Skeletal muscle satellite cell (primary cell): Measurements from ENCODE around the gene PPP1R12B. TPM values are rescaled to one million over a fixed set of nuclear protein-coding genes. Genes with fewer than 3 reads are reported as not detected.

Experiments used
- H3K27me3 ChIP-seq: 2 replicates; pipeline ENCODE4 v1.7.0; 2013; ENCODE audit warnings: low read length; ENCODE audit not compliant: control insufficient read depth, insufficient read depth
- H3K36me3 ChIP-seq: 2 replicates; pipeline ENCODE4 v1.7.0; 2013; ENCODE audit warnings: mild to moderate bottlenecking, control low read depth, low read length; ENCODE audit not compliant: insufficient read depth
- H3K4me1 ChIP-seq: 2 replicates; pipeline ENCODE4 v1.7.0; 2013; ENCODE audit warnings: low read length; ENCODE audit not compliant: control insufficient read depth, insufficient read depth
- H3K4me2 ChIP-seq: 2 replicates; pipeline ENCODE4 v1.7.0; 2013; ENCODE audit warnings: mild to moderate bottlenecking, low read length
- H3K4me3 ChIP-seq: 2 replicates; pipeline ENCODE4 v1.7.0; 2013; ENCODE audit warnings: low read length
- H3K9ac ChIP-seq: 2 replicates; pipeline ENCODE4 v1.7.0; 2013; ENCODE audit warnings: mild to moderate bottlenecking, low read depth, low read length, moderate library complexity
- H3K9me3 ChIP-seq: replicated peaks from 2 replicates; pipeline ENCODE4 v1.7.0; 2013; ENCODE audit warnings: mild to moderate bottlenecking, control low read depth, low read length
- total RNA-seq: library from RNA; depleted of rRNA; stranded (reverse); fragments of >200 nt; gene quantifications from 2 replicates; pipeline ENCODE4 v1.2.3, GENCODE V29; 2012; rRNA removed

The PPP1R12B gene, protein sequence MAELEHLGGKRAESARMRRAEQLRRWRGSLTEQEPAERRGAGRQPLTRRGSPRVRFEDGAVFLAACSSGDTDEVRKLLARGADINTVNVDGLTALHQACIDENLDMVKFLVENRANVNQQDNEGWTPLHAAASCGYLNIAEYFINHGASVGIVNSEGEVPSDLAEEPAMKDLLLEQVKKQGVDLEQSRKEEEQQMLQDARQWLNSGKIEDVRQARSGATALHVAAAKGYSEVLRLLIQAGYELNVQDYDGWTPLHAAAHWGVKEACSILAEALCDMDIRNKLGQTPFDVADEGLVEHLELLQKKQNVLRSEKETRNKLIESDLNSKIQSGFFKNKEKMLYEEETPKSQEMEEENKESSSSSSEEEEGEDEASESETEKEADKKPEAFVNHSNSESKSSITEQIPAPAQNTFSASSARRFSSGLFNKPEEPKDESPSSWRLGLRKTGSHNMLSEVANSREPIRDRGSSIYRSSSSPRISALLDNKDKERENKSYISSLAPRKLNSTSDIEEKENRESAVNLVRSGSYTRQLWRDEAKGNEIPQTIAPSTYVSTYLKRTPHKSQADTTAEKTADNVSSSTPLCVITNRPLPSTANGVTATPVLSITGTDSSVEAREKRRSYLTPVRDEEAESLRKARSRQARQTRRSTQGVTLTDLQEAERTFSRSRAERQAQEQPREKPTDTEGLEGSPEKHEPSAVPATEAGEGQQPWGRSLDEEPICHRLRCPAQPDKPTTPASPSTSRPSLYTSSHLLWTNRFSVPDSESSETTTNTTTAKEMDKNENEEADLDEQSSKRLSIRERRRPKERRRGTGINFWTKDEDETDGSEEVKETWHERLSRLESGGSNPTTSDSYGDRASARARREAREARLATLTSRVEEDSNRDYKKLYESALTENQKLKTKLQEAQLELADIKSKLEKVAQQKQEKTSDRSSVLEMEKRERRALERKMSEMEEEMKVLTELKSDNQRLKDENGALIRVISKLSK
- 12.2 and 13.3 TPM in 2 replicates for total RNA-seq

- H3K4me3 ChIP-seq = peak within 1 kb of the TSS; percentile 95
- H3K4me1 ChIP-seq = peaks cover 9% of the 10 kb centered on the region
- H3K27me3 ChIP-seq = no peaks in the 10 kb centered on the region
- H3K36me3 ChIP-seq = no peaks in the 10 kb centered on the region
- H3K4me2 ChIP-seq = peak within 1 kb of the TSS; percentile 89
- H3K9ac ChIP-seq = peak within 1 kb of the TSS; percentile 94
- H3K9me3 ChIP-seq = no peaks in the 10 kb centered on the region
Observed at GRCh38 chr1:202348509-202349205, at the start of gene PPP1R12B. Gene PPP1R12B, plus strand, starts transcription at chr1:202348699. Its CDS starts 153 bp downstream, at chr1:202348852.

DNA sequence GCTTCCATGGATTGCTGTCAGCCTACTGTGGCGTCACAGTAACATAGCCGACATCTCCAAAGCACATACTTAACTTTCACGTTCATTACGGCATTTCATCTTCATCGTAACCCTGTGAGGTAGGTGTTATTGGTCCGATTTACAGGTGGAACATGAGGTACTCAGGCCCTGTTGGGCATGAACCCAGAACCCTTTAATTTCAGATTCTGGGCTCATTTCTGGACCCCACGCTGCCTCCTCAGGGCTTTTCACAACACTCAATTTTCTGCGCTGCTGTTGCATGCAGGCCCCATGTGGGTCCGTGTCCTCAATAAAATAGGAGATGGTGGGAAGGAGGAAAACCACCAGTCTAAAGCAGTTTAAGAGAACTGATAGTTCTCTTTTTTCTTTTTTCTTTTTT, 46.3 kb upstream of the PPP1R12B start:
- H3K27me3 ChIP-seq = peaks cover 50% of the 10 kb centered on the region
- no peak overlapping the region for H3K4me3 ChIP-seq
- no peak overlapping the region for H3K9ac ChIP-seq
- H3K36me3 ChIP-seq = no peaks in the 10 kb centered on the region
- no peak overlapping the region for H3K4me2 ChIP-seq
- peaks cover 3% of the 10 kb centered on the region for H3K4me1 ChIP-seq
- no peaks in the 10 kb centered on the region for H3K9me3 ChIP-seq

- no peak overlapping the region for H3K4me2 ChIP-seq
- H3K36me3 ChIP-seq = no peaks in the 10 kb centered on the region
- no peak overlapping the region for H3K9ac ChIP-seq
- peaks cover 67% of the 10 kb centered on the region for H3K27me3 ChIP-seq
- H3K4me1 ChIP-seq = peaks cover 3% of the 10 kb centered on the region
- H3K4me3 ChIP-seq = no peak overlapping the region
- no peaks in the 10 kb centered on the region for H3K9me3 ChIP-seq
Observed at GRCh38 chr1:202304375-202304774, 44.1 kb upstream of the PPP1R12B start.

GRCh38 chr1:202305168-202305567, 43.3 kb upstream of the PPP1R12B start:
- no peaks in the 10 kb centered on the region for H3K36me3 ChIP-seq
- no peak overlapping the region for H3K4me2 ChIP-seq
- H3K4me3 ChIP-seq = no peak overlapping the region
- peaks cover 3% of the 10 kb centered on the region for H3K4me1 ChIP-seq
- H3K9ac ChIP-seq = no peak overlapping the region
- peaks cover 64% of the 10 kb centered on the region for H3K27me3 ChIP-seq
- no peaks in the 10 kb centered on the region for H3K9me3 ChIP-seq

DNA sequence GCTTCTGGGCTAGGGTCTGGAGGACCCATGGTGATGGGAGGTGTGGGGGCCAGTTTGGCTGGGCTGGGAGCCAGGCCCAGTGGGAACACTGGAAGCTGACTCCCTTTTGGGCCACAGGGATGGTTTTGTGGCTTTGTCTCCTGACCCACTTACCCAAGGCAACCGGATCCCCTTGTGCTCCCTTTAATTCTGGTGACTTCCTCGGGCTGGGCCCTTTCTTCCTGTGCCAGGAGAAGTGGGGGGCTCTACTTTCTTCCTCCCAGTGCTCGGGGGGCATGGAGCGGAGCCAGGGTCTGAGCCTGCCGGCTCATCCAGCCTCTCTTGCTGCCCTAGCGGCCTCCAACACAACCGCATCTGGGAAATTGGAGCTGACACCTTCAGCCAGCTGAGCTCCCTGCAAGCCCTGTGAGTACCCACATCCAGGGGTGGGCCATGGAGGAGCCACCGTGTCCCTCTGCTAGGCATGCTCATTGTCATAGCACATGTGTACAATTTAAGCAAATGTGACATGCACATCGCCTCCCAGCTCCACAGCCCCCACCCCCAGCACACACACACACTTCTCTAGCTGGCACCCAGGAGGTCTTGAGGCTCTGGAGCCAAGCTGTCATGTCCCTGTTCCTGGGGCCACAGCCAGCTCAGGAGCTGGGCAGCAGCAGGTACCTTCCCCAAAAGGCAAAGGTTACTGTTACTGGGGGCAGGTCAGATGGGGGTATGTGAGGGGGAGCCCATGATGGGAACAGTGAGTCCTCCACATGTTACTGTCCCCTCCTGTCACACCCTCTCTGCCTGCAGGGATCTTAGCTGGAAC, 41.8 kb upstream of the PPP1R12B start:
- Histone ChIP-seq H3K36me3 (no peaks in the 10 kb centered on the region), H3K27me3 (peaks cover 59% of the 10 kb centered on the region), H3K9ac (no peak overlapping the region), H3K4me2 (no peak overlapping the region), H3K9me3 (no peaks in the 10 kb centered on the region), H3K4me1 (peaks cover 3% of the 10 kb centered on the region), H3K4me3 (no peak overlapping the region)

DNA sequence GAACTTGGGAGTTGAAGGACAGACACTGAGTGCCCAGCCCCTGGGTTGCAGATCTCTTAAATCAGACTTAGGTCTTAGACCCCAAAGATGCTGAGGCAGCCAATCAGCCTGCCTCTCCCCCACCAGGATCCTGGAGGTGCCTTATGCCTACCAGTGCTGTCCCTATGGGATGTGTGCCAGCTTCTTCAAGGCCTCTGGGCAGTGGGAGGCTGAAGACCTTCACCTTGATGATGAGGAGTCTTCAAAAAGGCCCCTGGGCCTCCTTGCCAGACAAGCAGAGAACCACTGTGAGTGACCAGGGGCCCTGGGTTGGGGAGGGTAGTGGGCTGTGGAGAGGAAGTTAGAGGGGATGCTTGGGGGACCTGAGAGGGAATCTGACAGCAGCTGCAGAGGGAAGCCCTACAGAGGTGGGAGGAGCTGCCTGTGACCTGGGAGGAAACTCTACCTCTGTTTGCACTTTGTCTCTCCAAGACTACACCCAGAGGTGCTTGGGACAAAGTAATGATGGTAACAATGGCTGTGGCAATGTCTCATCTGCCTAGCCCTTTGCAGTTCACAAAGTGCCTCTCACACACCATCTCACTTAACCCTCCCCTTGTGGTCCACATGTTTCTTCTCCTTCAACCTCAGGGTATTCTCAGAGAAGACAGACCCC, 38.3 kb upstream of the PPP1R12B start:
- Histone ChIP-seq H3K9me3 (no peaks in the 10 kb centered on the region), H3K36me3 (no peaks in the 10 kb centered on the region), H3K4me3 (no peak overlapping the region), H3K4me2 (no peak overlapping the region), H3K27me3 (peaks cover 61% of the 10 kb centered on the region), H3K4me1 (no peaks in the 10 kb centered on the region), H3K9ac (no peak overlapping the region)

GRCh38 chr1:202310746-202311145, 37.8 kb upstream of the PPP1R12B start:
- Histone ChIP-seq H3K9me3 (no peaks in the 10 kb centered on the region), H3K27me3 (peaks cover 61% of the 10 kb centered on the region), H3K4me2 (no peak overlapping the region), H3K4me3 (no peak overlapping the region), H3K36me3 (no peaks in the 10 kb centered on the region), H3K9ac (no peak overlapping the region), H3K4me1 (no peaks in the 10 kb centered on the region)

GRCh38 chr1:202311875-202312635, 36.4 kb upstream of the PPP1R12B start:
- Histone ChIP-seq H3K4me2 (no peak overlapping the region), H3K36me3 (no peaks in the 10 kb centered on the region), H3K27me3 (peaks cover 62% of the 10 kb centered on the region), H3K9ac (no peak overlapping the region), H3K4me1 (no peaks in the 10 kb centered on the region), H3K4me3 (no peak overlapping the region), H3K9me3 (no peaks in the 10 kb centered on the region)

DNA sequence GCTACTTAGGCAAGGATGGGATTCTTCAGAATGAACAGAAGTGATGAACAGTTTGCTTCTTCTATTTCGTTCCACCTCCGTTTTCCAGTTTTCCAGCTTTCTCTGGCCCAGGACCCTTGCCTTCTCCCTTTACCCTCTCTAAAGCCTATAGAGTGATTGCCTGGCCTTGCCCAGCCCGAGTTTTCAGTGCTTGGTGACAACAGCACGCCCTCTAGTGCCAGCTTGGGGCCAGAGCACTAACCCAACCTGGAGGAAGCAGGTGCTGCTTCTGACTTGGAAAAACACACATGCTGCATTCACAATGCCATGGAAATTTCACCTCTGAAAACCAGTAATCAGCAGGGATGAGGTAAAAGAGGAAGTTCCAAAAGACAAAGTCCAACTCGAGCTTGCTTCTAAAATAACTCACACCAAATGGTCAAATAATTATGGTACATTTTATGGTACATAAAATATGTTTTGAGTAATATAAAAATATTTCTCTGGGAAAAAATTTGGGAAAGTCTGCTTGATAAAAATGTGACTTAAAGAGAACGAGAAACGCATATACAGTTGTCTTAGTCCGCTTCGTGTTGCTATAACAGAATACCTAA, 32.8 kb upstream of the PPP1R12B start:
- no peak overlapping the region for H3K4me2 ChIP-seq

More for the DNA sequence above, 32.8 kb upstream of the PPP1R12B start:
- Histone ChIP-seq H3K27me3 (peaks cover 46% of the 10 kb centered on the region), H3K4me1 (no peaks in the 10 kb centered on the region), H3K36me3 (no peaks in the 10 kb centered on the region), H3K4me3 (no peak overlapping the region), H3K9me3 (no peaks in the 10 kb centered on the region), H3K9ac (no peak overlapping the region)
